CD14-positive monocyte (primary cell): ENCODE measurements around the gene DOCK1. TPM values are rescaled to one million over a fixed set of nuclear protein-coding genes. Genes with fewer than 3 reads are reported as not detected.

Experiments used
- DNase-seq, 3 donors: peaks; one replicate each; pipeline ENCODE4 v3.0.0-alpha.2; 2011 to 2022
- H2AFZ ChIP-seq: 2 replicates; pipeline ENCODE4 v1.6.0; 2012; ENCODE audit warnings: mild to moderate bottlenecking, low read depth, low read length, inconsistent platforms; ENCODE audit not compliant: insufficient read depth, poor library complexity, severe bottlenecking
- H3K27ac ChIP-seq, 2 donors: 1 replicate in 1 of 2; 2 replicates in 1 of 2; pipeline ENCODE4 v1.5.1; 2012 to 2013; ENCODE audit warnings: low read length in 2 of 2, control low read depth in 1 of 2, inconsistent platforms in 1 of 2, low read depth in 1 of 2, mild to moderate bottlenecking in 1 of 2
- H3K27me3 ChIP-seq, 2 donors: one replicate each; pipeline versions ENCODE4 v1.6.0 to v1.6.1; 2011 to 2013; ENCODE audit warnings: low read length in 2 of 2; ENCODE audit not compliant: control insufficient read depth in 2 of 2, insufficient read depth in 2 of 2
- H3K36me3 ChIP-seq, 2 donors: replicated peaks in 1 of 2; 1 replicate in 1 of 2; 2 replicates in 1 of 2; pipeline versions ENCODE4 v1.5.1 to v1.6.1; 2012 to 2013; ENCODE audit warnings: low read length in 2 of 2, control low read depth in 1 of 2, inconsistent platforms in 1 of 2, mild to moderate bottlenecking in 1 of 2; ENCODE audit not compliant: insufficient read depth in 2 of 2, control insufficient read depth in 1 of 2
- H3K4me1 ChIP-seq, 2 donors: 1 replicate in 1 of 2; 2 replicates in 1 of 2; pipeline versions ENCODE4 v1.5.1 to v1.6.1; 2012 to 2013; ENCODE audit warnings: low read length in 2 of 2, control low read depth in 1 of 2, inconsistent platforms in 1 of 2, mild to moderate bottlenecking in 1 of 2, moderate library complexity in 1 of 2; ENCODE audit not compliant: insufficient read depth in 2 of 2, control insufficient read depth in 1 of 2
- H3K4me2 ChIP-seq: replicated peaks from 2 replicates; pipeline ENCODE3; 2012; ENCODE audit warnings: low read length, moderate library complexity, mild to moderate bottlenecking; ENCODE audit not compliant: poor library complexity, severe bottlenecking; ENCODE audit errors: extremely low read depth
- H3K4me3 ChIP-seq, 3 experiments: fragments of 200-600 bp in 1 of 3; sonication (generic) in 1 of 3; replicated peaks in 1 of 3; 1 replicate in 2 of 3; 2 replicates in 1 of 3; pipeline ENCODE4 v1.5.1; 2011 to 2013; ENCODE audit warnings: low read length in 3 of 3, mild to moderate bottlenecking in 3 of 3, control low read depth in 2 of 3, low read depth in 2 of 3, inconsistent platforms in 1 of 3, moderate library complexity in 1 of 3
- H3K79me2 ChIP-seq: 2 replicates; pipeline ENCODE4 v1.6.0; 2012; ENCODE audit warnings: mild to moderate bottlenecking, control low read depth, inconsistent platforms, low read length, moderate library complexity; ENCODE audit not compliant: insufficient read depth
- H3K9ac ChIP-seq: 2 replicates; pipeline ENCODE4 v1.6.0; 2017; ENCODE audit warnings: low read length, mild to moderate bottlenecking; ENCODE audit not compliant: insufficient read depth, poor library complexity, severe bottlenecking
- H3K9me3 ChIP-seq, 2 donors: replicated peaks in 1 of 2; 1 replicate in 1 of 2; 2 replicates in 1 of 2; pipeline versions ENCODE4 v1.5.1 to v1.6.1; 2012 to 2013; ENCODE audit warnings: low read length in 2 of 2, control low read depth in 1 of 2; ENCODE audit not compliant: control insufficient read depth in 1 of 2, insufficient read depth in 1 of 2
- H4K20me1 ChIP-seq: 2 replicates; pipeline ENCODE4 v1.6.0; 2012; ENCODE audit warnings: mild to moderate bottlenecking, low read length, control low read depth, moderate library complexity; ENCODE audit not compliant: insufficient read depth
- H3K27ac Mint-ChIP-seq, 7 donors: one replicate each; pipeline ENCODE4 v1.8.0; 2020; ENCODE audit warnings: mild to moderate bottlenecking in 7 of 7, mixed read lengths in 7 of 7, moderate library complexity in 6 of 7, inconsistent platforms in 2 of 7
- H3K27me3 Mint-ChIP-seq, 3 donors: one replicate each; pipeline ENCODE4 v1.8.0; 2021 to 2022; ENCODE audit warnings: low read depth in 3 of 3, mild to moderate bottlenecking in 3 of 3, mixed read lengths in 3 of 3, moderate library complexity in 3 of 3, inconsistent platforms in 1 of 3
- H3K36me3 Mint-ChIP-seq, 2 donors: one replicate each; pipeline ENCODE4 v1.8.0; 2020; ENCODE audit warnings: mixed read lengths in 2 of 2, inconsistent platforms in 1 of 2, mild to moderate bottlenecking in 1 of 2
- H3K4me1 Mint-ChIP-seq: one replicate; pipeline ENCODE4 v1.8.0; 2020; ENCODE audit warnings: mild to moderate bottlenecking, mixed read lengths
- H3K4me3 Mint-ChIP-seq, 2 donors: one replicate each; pipeline ENCODE4 v1.8.0; 2020; ENCODE audit warnings: mild to moderate bottlenecking in 2 of 2, mixed read lengths in 2 of 2, moderate library complexity in 1 of 2
- H3K9me3 Mint-ChIP-seq, 7 donors: one replicate each; pipeline ENCODE4 v1.8.0; 2020 to 2022; ENCODE audit warnings: mixed read lengths in 7 of 7, mild to moderate bottlenecking in 6 of 7, moderate library complexity in 6 of 7, inconsistent platforms in 2 of 7
- WGBS: methylation state at CpG from one replicate; pipeline ENCODE4 v1.1.5; 2013; ENCODE audit warnings: missing lambda C conversion rate; ENCODE audit not compliant: insufficient coverage; 5-methylcytosine and 5-hydroxymethylcytosine counted together
- intact Hi-C, 2 donors: fragments of 100-400 bp; cut with micrococcal nuclease; formaldehyde crosslinking; loops; one replicate each; pipeline versions ENCODE4 v1.15.0 to v1.15.1; 2023
- polyA plus RNA-seq, 3 donors: library from polyadenylated mRNA; depleted of rRNA in 1 of 3; unstranded in 2 of 3; stranded (reverse) in 1 of 3; fragments of 300-500 nt in 2 of 3; fragments of >200 nt in 1 of 3; fragmentation: Illumina TruSeq in 2 of 3; gene quantifications; 1 replicate in 2 of 3; 2 replicates in 1 of 3; pipeline ENCODE4 v1.2.3, GENCODE V29; 2012 to 2021
- TF ChIP-seq, protein P1 (sequence below): fragments of 200-600 bp; IDR thresholded peaks from one replicate; pipeline ENCODE4 v1.8.0; 2022; ENCODE audit warnings: antibody characterized with exemption, mild to moderate bottlenecking

Gene DOCK1
- polyA plus RNA-seq, 3 donors, result 0.31 to 0.35 TPM; not detected in 1

GRCh38 chr10:127259347-127259746, 354.1 kb downstream of the DOCK1 start:
- H2AFZ ChIP-seq, result no peak overlapping the region
- H3K79me2 ChIP-seq, result no peaks in the 10 kb centered on the region
- no peak for DNase-seq
- H3K9ac ChIP-seq, result no peak overlapping the region
- Mint-ChIP-seq H3K36me3 (no peaks in the 10 kb centered on the region), H3K27me3 (peaks cover 0 to 2% (median 0%) of the 10 kb centered on the region in 3 donors), H3K4me1 (peaks cover 22% of the 10 kb centered on the region), H3K4me3 (no peak overlapping the region), H3K9me3 (peaks cover 0 to 9% (median 7%) of the 10 kb centered on the region in 7 donors), H3K27ac (no peak overlapping the region)
- peaks cover 10 to 12% of the 10 kb centered on the region in 2 donors for H3K4me1 ChIP-seq
- H3K27me3 ChIP-seq, result no peaks in the 10 kb centered on the region
- no peak overlapping the region for H3K27ac ChIP-seq
- H3K4me2 ChIP-seq, result no peak overlapping the region
- H4K20me1 ChIP-seq, result no peaks in the 10 kb centered on the region
- intact Hi-C loops, result no loop called here
- H3K4me3 ChIP-seq, result no peak overlapping the region
- TF ChIP-seq, protein P1, sequence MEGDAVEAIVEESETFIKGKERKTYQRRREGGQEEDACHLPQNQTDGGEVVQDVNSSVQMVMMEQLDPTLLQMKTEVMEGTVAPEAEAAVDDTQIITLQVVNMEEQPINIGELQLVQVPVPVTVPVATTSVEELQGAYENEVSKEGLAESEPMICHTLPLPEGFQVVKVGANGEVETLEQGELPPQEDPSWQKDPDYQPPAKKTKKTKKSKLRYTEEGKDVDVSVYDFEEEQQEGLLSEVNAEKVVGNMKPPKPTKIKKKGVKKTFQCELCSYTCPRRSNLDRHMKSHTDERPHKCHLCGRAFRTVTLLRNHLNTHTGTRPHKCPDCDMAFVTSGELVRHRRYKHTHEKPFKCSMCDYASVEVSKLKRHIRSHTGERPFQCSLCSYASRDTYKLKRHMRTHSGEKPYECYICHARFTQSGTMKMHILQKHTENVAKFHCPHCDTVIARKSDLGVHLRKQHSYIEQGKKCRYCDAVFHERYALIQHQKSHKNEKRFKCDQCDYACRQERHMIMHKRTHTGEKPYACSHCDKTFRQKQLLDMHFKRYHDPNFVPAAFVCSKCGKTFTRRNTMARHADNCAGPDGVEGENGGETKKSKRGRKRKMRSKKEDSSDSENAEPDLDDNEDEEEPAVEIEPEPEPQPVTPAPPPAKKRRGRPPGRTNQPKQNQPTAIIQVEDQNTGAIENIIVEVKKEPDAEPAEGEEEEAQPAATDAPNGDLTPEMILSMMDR, result no peak
- WGBS, result 96% methylated on average over 8 of the region's 11 CpGs
- H3K36me3 ChIP-seq, result no peaks in the 10 kb centered on the region
- H3K9me3 ChIP-seq, result peaks cover 7 to 12% of the 10 kb centered on the region in 2 donors

DNA sequence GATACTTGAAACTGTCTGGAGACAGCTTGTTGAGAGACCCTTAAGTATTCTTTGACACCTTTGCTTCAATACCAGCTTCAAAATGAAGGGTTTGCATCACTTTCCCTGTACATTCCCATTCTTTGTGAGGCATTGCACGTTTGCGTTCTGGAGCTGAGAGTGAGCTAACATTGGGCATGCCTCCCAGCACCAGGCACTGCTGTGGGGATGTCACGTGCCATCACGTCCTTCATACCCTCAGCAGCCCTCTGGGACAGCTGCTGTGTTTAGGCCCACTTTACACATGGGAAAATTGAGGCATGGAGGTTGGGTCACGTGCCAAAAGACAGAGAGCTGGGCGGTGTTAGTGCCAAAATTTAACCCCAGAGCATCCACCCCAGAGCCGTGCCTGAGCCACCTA, 357.4 kb downstream of the DOCK1 start:
- no peak overlapping the region for H3K9ac ChIP-seq
- H3K9me3 ChIP-seq, result peaks cover 7 to 12% of the 10 kb centered on the region in 2 donors
- H3K27ac ChIP-seq, result no peak overlapping the region
- peaks cover 5 to 6% of the 10 kb centered on the region in 2 donors for H3K4me1 ChIP-seq
- TF ChIP-seq, protein P1, result no peak
- peaks cover 0 to 9% (median 7%) of the 10 kb centered on the region in 7 donors for H3K9me3 Mint-ChIP-seq
- no peak overlapping the region for H3K4me3 Mint-ChIP-seq
- H3K36me3 Mint-ChIP-seq, result no peaks in the 10 kb centered on the region
- DNase-seq, result no peak
- no peak overlapping the region for H3K27ac Mint-ChIP-seq
- H3K27me3 Mint-ChIP-seq, result peaks cover 0 to 3% (median 3%) of the 10 kb centered on the region in 3 donors
- no peak overlapping the region for H3K4me3 ChIP-seq
- H4K20me1 ChIP-seq, result no peaks in the 10 kb centered on the region
- no peaks in the 10 kb centered on the region for H3K79me2 ChIP-seq
- H3K36me3 ChIP-seq, result no peaks in the 10 kb centered on the region
- H2AFZ ChIP-seq, result no peak overlapping the region
- peaks cover 8% of the 10 kb centered on the region for H3K4me1 Mint-ChIP-seq
- no peak overlapping the region for H3K4me2 ChIP-seq
- intact Hi-C loops, result no loop called here
- no peaks in the 10 kb centered on the region for H3K27me3 ChIP-seq
- WGBS, result 92% methylated on average over 2 of the region's 7 CpGs
